HCT116 (cell line): ENCODE measurements around the gene RERG. TPM values are rescaled to one million over a fixed set of nuclear protein-coding genes. Genes with fewer than 3 reads are reported as not detected.

Experiments used
- ATAC-seq: fragments of 200-7000 bp; cut with Tn5 transposase; 2 replicates; pipeline ENCODE4 v1.9.1; 2020; ENCODE audit warnings: mild to moderate bottlenecking, moderate library complexity
- BruUV-seq: library from RNA; stranded (reverse); fragments of 400-500 nt; replicated peaks from 2 replicates; lab custom pipeline; 2021; lab: Mats Ljungman, UMichigan
- CTCF ChIA-PET: fragments of 300-600 bp; sonication (Branson Sonifier 250); formaldehyde crosslinking; loops from one replicate; lab custom pipeline; 2021; ENCODE audit warnings: antibody characterized with exemption; lab: Charles Lee
- POLR2A ChIA-PET: fragments of 300-600, 350-600 bp; sonication (Branson Sonifier 250); formaldehyde crosslinking; loops from one replicate; lab custom pipeline; 2021; ENCODE audit warnings: antibody characterized with exemption; lab: Charles Lee
- RAD21 ChIA-PET, 2 experiments: fragments of 300-600 bp; sonication (Branson Sonifier 250); formaldehyde crosslinking; loops; one replicate each; lab custom pipeline; 2023; ENCODE audit warnings: low total read pairs in 2 of 2; ENCODE audit not compliant: uncharacterized antibody in 2 of 2, unreplicated experiment in 2 of 2, low non-redundant PET in 1 of 2; lab: Charles Lee
- DNase-seq: peaks from one replicate; pipeline ENCODE4 v3.0.0-alpha.2; 2010; ENCODE audit warnings: low read depth, low spot score
- H2AFZ ChIP-seq: fragments of 200-600 bp; shearing (Covaris generic), sonication (generic); 2 replicates; pipeline ENCODE4 v1.6.1; 2017; ENCODE audit warnings: low read depth, mixed run types, mixed read lengths, antibody characterized with exemption, low read length; ENCODE audit not compliant: poor library complexity, severe bottlenecking
- H3K27ac ChIP-seq: 2 replicates; pipeline ENCODE4 v1.5.1; 2012; ENCODE audit warnings: low read depth, low read length
- H3K27me3 ChIP-seq: fragments of 200-600 bp; sonication (generic); 2 replicates; pipeline ENCODE4 v1.6.1; 2016; ENCODE audit warnings: mixed run types, low read length, mixed read lengths; ENCODE audit not compliant: insufficient read depth
- H3K36me3 ChIP-seq, 2 experiments: fragments of 200-500 bp in 1 of 2; fragments of 200-600 bp in 1 of 2; sonication (Bioruptor generic) in 1 of 2; sonication (generic) in 1 of 2; 2 replicates each; pipeline versions ENCODE4 v1.5.1 to v1.6.1; 2014 to 2016; ENCODE audit warnings: low read length in 2 of 2, inconsistent platforms in 1 of 2, mixed read lengths in 1 of 2, mixed run types in 1 of 2; ENCODE audit not compliant: insufficient read depth in 2 of 2, control insufficient read depth in 1 of 2
- H3K4me1 ChIP-seq, 2 experiments: fragments of 200-600 bp in 1 of 2; sonication (generic) in 1 of 2; 2 replicates each; pipeline versions ENCODE4 v1.5.1 to v1.6.1; 2012 to 2017; ENCODE audit warnings: low read length in 2 of 2, inconsistent platforms in 1 of 2, mild to moderate bottlenecking in 1 of 2, mixed read lengths in 1 of 2, mixed run types in 1 of 2, moderate library complexity in 1 of 2; ENCODE audit not compliant: insufficient read depth in 2 of 2, control insufficient read depth in 1 of 2
- H3K4me2 ChIP-seq: fragments of 200-600 bp; sonication (generic); 2 replicates; pipeline ENCODE4 v1.6.1; 2017; ENCODE audit warnings: mixed run types, low read length, mixed read lengths
- H3K4me3 ChIP-seq, 2 experiments: fragments of 200-600 bp in 1 of 2; sonication (generic) in 1 of 2; replicated peaks in 1 of 2; 2 replicates each; pipeline ENCODE4 v1.5.1; 2011 to 2016; ENCODE audit warnings: low read length in 2 of 2, control low read depth in 1 of 2, low read depth in 1 of 2, mild to moderate bottlenecking in 1 of 2, mixed read lengths in 1 of 2, mixed run types in 1 of 2
- H3K79me2 ChIP-seq: fragments of 200-600 bp; sonication (generic); 2 replicates; pipeline ENCODE4 v1.6.1; 2017; ENCODE audit warnings: mild to moderate bottlenecking, mixed run types, low read length, moderate library complexity, mixed read lengths; ENCODE audit not compliant: insufficient read depth
- H3K9ac ChIP-seq: fragments of 200-600 bp; sonication (generic); 2 replicates; pipeline ENCODE4 v1.6.1; 2016; ENCODE audit warnings: low read length, mixed read lengths
- H3K9me2 ChIP-seq: fragments of 200-600 bp; sonication (generic), shearing (Covaris generic); 2 replicates; pipeline ENCODE4 v1.6.1; 2017; ENCODE audit warnings: mixed run types, mild to moderate bottlenecking, moderate library complexity; ENCODE audit not compliant: insufficient read depth
- H3K9me3 ChIP-seq, 2 experiments: fragments of 200-500 bp in 1 of 2; fragments of 200-600 bp in 1 of 2; sonication (Bioruptor generic) in 1 of 2; sonication (generic) in 1 of 2; 2 replicates each; pipeline ENCODE4 v1.6.1; 2014 to 2017; ENCODE audit warnings: low read length in 2 of 2, mixed read lengths in 2 of 2, inconsistent platforms in 1 of 2, low read depth in 1 of 2, mild to moderate bottlenecking in 1 of 2, mixed run types in 1 of 2, moderate library complexity in 1 of 2; ENCODE audit not compliant: control insufficient read depth in 1 of 2, insufficient read depth in 1 of 2
- H4K20me1 ChIP-seq: fragments of 200-600 bp; sonication (generic), shearing (Covaris generic); 2 replicates; pipeline ENCODE4 v1.6.1; 2017; ENCODE audit warnings: mixed run types, mild to moderate bottlenecking, moderate library complexity; ENCODE audit not compliant: insufficient read depth
- CBX3 ChIP-seq: IDR thresholded peaks from 2 replicates; pipeline ENCODE4 v1.6.1; 2012; ENCODE audit warnings: low read depth
- CEBPB ChIP-seq: IDR thresholded peaks from 2 replicates; pipeline ENCODE4 v1.6.1; 2012; ENCODE audit warnings: low read depth
- ELF1 ChIP-seq: IDR thresholded peaks from 2 replicates; pipeline ENCODE4 v1.6.1; 2012; ENCODE audit warnings: low read depth, borderline replicate concordance
- FOSL1 ChIP-seq: IDR thresholded peaks from 2 replicates; pipeline ENCODE4 v1.6.1; 2012; ENCODE audit warnings: low read depth
- JUND ChIP-seq: IDR thresholded peaks from 2 replicates; pipeline ENCODE4 v1.6.1; 2012
- POLR2A ChIP-seq: IDR thresholded peaks from 2 replicates; pipeline ENCODE4 v1.7.0; 2011; ENCODE audit warnings: borderline replicate concordance; ENCODE audit not compliant: insufficient read depth, insufficient read length; ENCODE audit errors: extremely low read depth
- POLR2AphosphoS5 ChIP-seq: IDR thresholded peaks from 2 replicates; pipeline ENCODE4 v1.6.1; 2011; ENCODE audit warnings: mild to moderate bottlenecking, low read depth, low read length, moderate library complexity
- RAD21 ChIP-seq: IDR thresholded peaks from 2 replicates; pipeline ENCODE4 v1.6.1; 2012; ENCODE audit warnings: low read depth, mild to moderate bottlenecking
- SIN3A ChIP-seq: IDR thresholded peaks from 2 replicates; pipeline ENCODE4 v1.6.1; 2012; ENCODE audit warnings: low read depth
- SP1 ChIP-seq: IDR thresholded peaks from 2 replicates; pipeline ENCODE4 v1.6.1; 2012; ENCODE audit warnings: low read depth
- TCF7L2 ChIP-seq: IDR thresholded peaks from 2 replicates; pipeline ENCODE4 v1.7.0; 2011; ENCODE audit warnings: borderline replicate concordance, inconsistent platforms; ENCODE audit not compliant: insufficient read depth, insufficient read length; ENCODE audit errors: extremely low read depth
- YY1 ChIP-seq: IDR thresholded peaks from 2 replicates; pipeline ENCODE4 v1.6.1; 2011; ENCODE audit warnings: low read length, low read depth, moderate library complexity, mild to moderate bottlenecking; ENCODE audit not compliant: insufficient replicate concordance; ENCODE audit errors: extremely low read depth
- ZFX ChIP-seq: fragments of 450-650 bp; IDR thresholded peaks from 2 replicates; pipeline ENCODE4 v1.6.1; 2017
- ZNF274 ChIP-seq: fragments of 200-500 bp; sonication (Bioruptor generic); IDR thresholded peaks from 2 replicates; pipeline ENCODE4 v1.6.1; 2014; ENCODE audit warnings: mild to moderate bottlenecking, low read depth, low read length, inconsistent platforms
- intact Hi-C: fragments of 100-400 bp; cut with micrococcal nuclease; formaldehyde crosslinking; loops from 2 replicates; pipeline ENCODE4 v1.10.0; 2022
- total RNA-seq: library from RNA; stranded (reverse); gene quantifications from one replicate; pipeline ENCODE4 v1.2.1, GENCODE V29; 2021; ENCODE audit not compliant: unreplicated experiment
- TF ChIP-seq, protein P1 (sequence below), 3 experiments: fragments of 200-600 bp in 1 of 3; sonication (generic) in 1 of 3; IDR thresholded peaks in 2 of 3; conservative IDR thresholded peaks in 1 of 3; 2 replicates each; pipeline ENCODE4 v1.5.1; 2012 to 2017; ENCODE audit warnings: low read depth in 2 of 3, low read length in 2 of 3, antibody characterized with exemption in 1 of 3, borderline replicate concordance in 1 of 3, control low read depth in 1 of 3, mild to moderate bottlenecking in 1 of 3, mixed read lengths in 1 of 3, mixed run types in 1 of 3, moderate library complexity in 1 of 3; ENCODE audit not compliant: insufficient read depth in 1 of 3
- TF ChIP-seq, protein P2 (sequence below): IDR thresholded peaks from 2 replicates; pipeline ENCODE4 v1.6.1; 2012

Gene RERG
- total RNA-seq, 1 experiment from 2014 or later: not detected

DNA sequence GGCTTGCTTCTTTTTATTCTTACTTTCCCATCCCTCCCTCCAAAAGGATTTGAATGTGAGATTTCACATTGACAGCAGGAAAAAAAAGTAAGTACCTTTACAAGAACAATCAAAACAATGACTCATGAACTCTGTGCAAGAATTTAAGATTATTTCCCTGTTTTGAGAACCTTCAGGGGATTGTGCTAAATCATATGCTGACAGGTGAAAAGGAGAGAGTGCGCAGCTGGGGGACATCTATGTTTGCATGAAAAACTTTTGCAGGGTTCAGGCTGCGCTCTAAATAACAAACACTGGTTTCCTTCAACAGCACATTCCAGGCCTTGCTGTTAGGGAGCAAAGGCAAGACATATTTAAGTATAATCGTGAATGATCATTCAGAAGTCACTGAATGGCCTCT, 27.3 kb downstream of the RERG start:
- DNase-seq: no peak
- no peak for TF ChIP-seq POLR2A
- TF ChIP-seq POLR2AphosphoS5: no peak
- TF ChIP-seq FOSL1: no peak
- TF ChIP-seq ZFX: no peak
- TF ChIP-seq CBX3: no peak
- TF ChIP-seq, protein P1, sequence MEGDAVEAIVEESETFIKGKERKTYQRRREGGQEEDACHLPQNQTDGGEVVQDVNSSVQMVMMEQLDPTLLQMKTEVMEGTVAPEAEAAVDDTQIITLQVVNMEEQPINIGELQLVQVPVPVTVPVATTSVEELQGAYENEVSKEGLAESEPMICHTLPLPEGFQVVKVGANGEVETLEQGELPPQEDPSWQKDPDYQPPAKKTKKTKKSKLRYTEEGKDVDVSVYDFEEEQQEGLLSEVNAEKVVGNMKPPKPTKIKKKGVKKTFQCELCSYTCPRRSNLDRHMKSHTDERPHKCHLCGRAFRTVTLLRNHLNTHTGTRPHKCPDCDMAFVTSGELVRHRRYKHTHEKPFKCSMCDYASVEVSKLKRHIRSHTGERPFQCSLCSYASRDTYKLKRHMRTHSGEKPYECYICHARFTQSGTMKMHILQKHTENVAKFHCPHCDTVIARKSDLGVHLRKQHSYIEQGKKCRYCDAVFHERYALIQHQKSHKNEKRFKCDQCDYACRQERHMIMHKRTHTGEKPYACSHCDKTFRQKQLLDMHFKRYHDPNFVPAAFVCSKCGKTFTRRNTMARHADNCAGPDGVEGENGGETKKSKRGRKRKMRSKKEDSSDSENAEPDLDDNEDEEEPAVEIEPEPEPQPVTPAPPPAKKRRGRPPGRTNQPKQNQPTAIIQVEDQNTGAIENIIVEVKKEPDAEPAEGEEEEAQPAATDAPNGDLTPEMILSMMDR (IDR thresholded peaks at IDR 0.05 in 2 of 3, conservative IDR thresholded peaks at IDR 0.05 in 1 of 3; ENCODE audit: borderline replicate concordance in 1 of 3, insufficient read depth in 1 of 3, low read depth in 2 of 3, low read length in 2 of 3): no peak
- TF ChIP-seq JUND: no peak
- TF ChIP-seq RAD21: no peak
- no peak for TF ChIP-seq TCF7L2
- no peak for TF ChIP-seq CEBPB
- no peak for TF ChIP-seq YY1
- no peak for TF ChIP-seq ZNF274
- TF ChIP-seq SIN3A: no peak
- TF ChIP-seq, protein P2, sequence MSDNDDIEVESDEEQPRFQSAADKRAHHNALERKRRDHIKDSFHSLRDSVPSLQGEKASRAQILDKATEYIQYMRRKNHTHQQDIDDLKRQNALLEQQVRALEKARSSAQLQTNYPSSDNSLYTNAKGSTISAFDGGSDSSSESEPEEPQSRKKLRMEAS: no peak
- TF ChIP-seq SP1: no peak
- no peak for TF ChIP-seq ELF1
- TF ChIP-seq, all 23 proteins: peak for 0
- H3K27ac ChIP-seq: no peak overlapping the region
- no peak overlapping the region for H3K4me3 ChIP-seq
- H3K79me2 ChIP-seq: no peaks in the 10 kb centered on the region
- H3K9me3 ChIP-seq: no peaks in the 10 kb centered on the region
- no peak overlapping the region for H3K4me2 ChIP-seq
- ChIA-PET RAD21 (no interaction called here), POLR2A (no interaction called here), CTCF (no interaction called here)
- no peaks in the 10 kb centered on the region for H4K20me1 ChIP-seq
- ATAC-seq: no peak
- H2AFZ ChIP-seq: no peak overlapping the region
- intact Hi-C loops: no loop called here
- no peaks in the 10 kb centered on the region for H3K9me2 ChIP-seq
- H3K4me1 ChIP-seq: no peaks in the 10 kb centered on the region
- H3K9ac ChIP-seq: no peak overlapping the region
- H3K36me3 ChIP-seq: no peaks in the 10 kb centered on the region
- H3K27me3 ChIP-seq: peaks cover 17% of the 10 kb centered on the region; the same call in 1 of the 2 replicates
- no TSS peak for BruUV-seq
